SK-N-SH (cell line): Measurements from ENCODE around the gene SLC8A1. TPM values are rescaled to one million over a fixed set of nuclear protein-coding genes. Genes with fewer than 3 reads are reported as not detected.

ENCODE experiments used
- CTCF ChIA-PET: fragments of 300-600, 350-600 bp; formaldehyde crosslinking; extraction: SDS; loops from one replicate; lab custom pipeline; 2021; lab: Yijun Ruan, JAX
- POLR2A ChIA-PET: fragments of 350-600 bp; sonication (Branson Sonifier 250); formaldehyde crosslinking; extraction: SDS; loops from one replicate; lab custom pipeline; 2020; ENCODE audit warnings: antibody characterized with exemption, inconsistent platforms; lab: Yijun Ruan, JAX
- DNase-seq: peaks from one replicate; pipeline ENCODE4 v3.0.0; 2012
- H2AFZ ChIP-seq: fragments of 200-600 bp; sonication (generic); 2 replicates; pipeline ENCODE4 v1.8.1; 2016; ENCODE audit warnings: antibody characterized with exemption, mild to moderate bottlenecking, low read depth
- H3F3A ChIP-seq: fragments of 200-600 bp; sonication (generic); replicated peaks from 2 replicates; pipeline ENCODE3; 2016; ENCODE audit warnings: antibody characterized with exemption, mild to moderate bottlenecking; ENCODE audit not compliant: insufficient read depth
- H3K27ac ChIP-seq, 2 experiments: fragments of 200-500 bp in 1 of 2; fragments of 200-600 bp in 1 of 2; sonication (Bioruptor generic) in 1 of 2; sonication (generic), shearing (Covaris generic) in 1 of 2; 2 replicates each; pipeline versions ENCODE4 v1.5.1 to v1.6.1; 2014 to 2016; ENCODE audit warnings: low read depth in 2 of 2, inconsistent platforms in 1 of 2, low read length in 1 of 2, mild to moderate bottlenecking in 1 of 2, mixed read lengths in 1 of 2
- H3K27me3 ChIP-seq: fragments of 200-600 bp; sonication (generic), shearing (Covaris generic); 2 replicates; pipeline ENCODE4 v1.6.1; 2016; ENCODE audit warnings: mixed run types; ENCODE audit not compliant: insufficient read depth
- H3K36me3 ChIP-seq, 2 experiments: fragments of 200-500 bp in 1 of 2; fragments of 200-600 bp in 1 of 2; sonication (Bioruptor generic) in 1 of 2; sonication (generic) in 1 of 2; replicated peaks in 1 of 2; 2 replicates each; pipeline versions ENCODE3 to v1.5.1; 2014 to 2016; ENCODE audit warnings: low read length in 1 of 2, mild to moderate bottlenecking in 1 of 2; ENCODE audit not compliant: insufficient read depth in 2 of 2, control insufficient read depth in 1 of 2
- H3K4me1 ChIP-seq, 2 experiments: fragments of 200-500 bp in 1 of 2; fragments of 200-600 bp in 1 of 2; sonication (Bioruptor generic) in 1 of 2; sonication (generic), shearing (Covaris generic) in 1 of 2; 2 replicates each; pipeline versions ENCODE4 v1.5.1 to v1.6.1; 2014 to 2016; ENCODE audit warnings: low read depth in 1 of 2, low read length in 1 of 2, mixed run types in 1 of 2; ENCODE audit not compliant: insufficient read depth in 2 of 2, control insufficient read depth in 1 of 2
- H3K4me2 ChIP-seq: fragments of 200-600 bp; sonication (generic), shearing (Covaris generic); 2 replicates; pipeline ENCODE4 v1.6.1; 2017; ENCODE audit warnings: mixed run types
- H3K4me3 ChIP-seq, 2 experiments: fragments of 200-500 bp in 1 of 2; fragments of 200-600 bp in 1 of 2; sonication (Bioruptor generic) in 1 of 2; sonication (generic), shearing (Covaris generic) in 1 of 2; 2 replicates each; pipeline versions ENCODE4 v1.5.1 to v1.8.1; 2014 to 2016; ENCODE audit warnings: low read depth in 2 of 2, inconsistent platforms in 1 of 2, low read length in 1 of 2, mild to moderate bottlenecking in 1 of 2, mixed read lengths in 1 of 2, moderate library complexity in 1 of 2
- H3K79me2 ChIP-seq: fragments of 200-600 bp; sonication (generic); 2 replicates; pipeline ENCODE4 v1.8.1; 2017; ENCODE audit warnings: mild to moderate bottlenecking; ENCODE audit not compliant: insufficient read depth
- H3K9ac ChIP-seq: fragments of 200-600 bp; sonication (generic); 2 replicates; pipeline ENCODE4 v1.6.1; 2017; ENCODE audit warnings: mixed run types
- H3K9me2 ChIP-seq: fragments of 200-600 bp; sonication (generic); 2 replicates; pipeline ENCODE4 v1.6.1; 2017; ENCODE audit warnings: mixed run types
- H3K9me3 ChIP-seq: fragments of 200-600 bp; sonication (generic); 2 replicates; pipeline ENCODE4 v1.6.1; 2017; ENCODE audit warnings: mixed run types, mild to moderate bottlenecking, moderate library complexity
- H4K20me1 ChIP-seq: fragments of 200-600 bp; sonication (generic); 2 replicates; pipeline ENCODE4 v1.6.1; 2017; ENCODE audit warnings: mild to moderate bottlenecking, mixed run types; ENCODE audit not compliant: insufficient read depth
- CHD2 ChIP-seq: fragments of 150-350 bp; IDR thresholded peaks from 2 replicates; pipeline ENCODE4 v1.6.1; 2018; ENCODE audit warnings: low read length; ENCODE audit not compliant: partially characterized antibody
- CTCF ChIP-seq: fragments of 200-600 bp; sonication (generic); IDR thresholded peaks from 2 replicates; pipeline ENCODE4 v1.6.1; 2017; ENCODE audit warnings: antibody characterized with exemption, mild to moderate bottlenecking, moderate library complexity
- EZH2phosphoT487 ChIP-seq: fragments of 200-600 bp; sonication (generic); IDR thresholded peaks from 2 replicates; pipeline ENCODE4 v1.6.1; 2017; ENCODE audit warnings: low read depth, mixed run types, mild to moderate bottlenecking, antibody characterized with exemption, moderate library complexity, borderline replicate concordance
- FOSL2 ChIP-seq: IDR thresholded peaks from 2 replicates; pipeline ENCODE4 v1.4.0; 2012; ENCODE audit warnings: low read depth, mild to moderate bottlenecking, moderate library complexity, borderline replicate concordance
- FOXM1 ChIP-seq: IDR thresholded peaks from 2 replicates; pipeline ENCODE4 v1.4.0; 2012; ENCODE audit warnings: low read depth, mild to moderate bottlenecking
- GATA2 ChIP-seq: sonication (generic); formaldehyde crosslinking; IDR thresholded peaks from 2 replicates; pipeline ENCODE4 v1.5.0; 2020; ENCODE audit warnings: mild to moderate bottlenecking, missing genetic modification reagents
- IRF3 ChIP-seq: fragments of 150-350 bp; IDR thresholded peaks from 2 replicates; pipeline ENCODE4 v1.6.1; 2016; ENCODE audit warnings: mild to moderate bottlenecking, low read depth, low read length
- JUND ChIP-seq: IDR thresholded peaks from 2 replicates; pipeline ENCODE4 v1.4.0; 2012
- MAX ChIP-seq: IDR thresholded peaks from 2 replicates; pipeline ENCODE4 v1.4.0; 2012; ENCODE audit warnings: low read depth
- MEF2A ChIP-seq: IDR thresholded peaks from 2 replicates; pipeline ENCODE4 v1.4.0; 2012; ENCODE audit warnings: low read depth, borderline replicate concordance
- MXI1 ChIP-seq: IDR thresholded peaks from 2 replicates; pipeline ENCODE4 v1.6.1; 2012; ENCODE audit warnings: mild to moderate bottlenecking, low read depth, low read length, improper control_type of control experiment
- NFIC ChIP-seq: IDR thresholded peaks from 2 replicates; pipeline ENCODE4 v1.4.0; 2012; ENCODE audit warnings: borderline replicate concordance
- NRF1 ChIP-seq: IDR thresholded peaks from 2 replicates; pipeline ENCODE4 v1.6.1; 2012; ENCODE audit warnings: low read depth, mild to moderate bottlenecking, low read length
- PBX3 ChIP-seq: IDR thresholded peaks from 2 replicates; pipeline ENCODE4; 2012
- POLR2AphosphoS5 ChIP-seq: IDR thresholded peaks from 2 replicates; pipeline ENCODE4 v1.6.1; 2012; ENCODE audit warnings: low read depth, low read length
- RAD21 ChIP-seq: IDR thresholded peaks from 2 replicates; pipeline ENCODE4 v1.6.1; 2012; ENCODE audit warnings: mild to moderate bottlenecking, low read length
- RCOR1 ChIP-seq: fragments of 150-350 bp; IDR thresholded peaks from 2 replicates; pipeline ENCODE4 v1.6.1; 2017; ENCODE audit warnings: antibody characterized with exemption, low read length
- RXRA ChIP-seq: IDR thresholded peaks from 2 replicates; pipeline ENCODE4 v1.4.0; 2012; ENCODE audit warnings: low read depth, mild to moderate bottlenecking, borderline replicate concordance
- SIN3A ChIP-seq: IDR thresholded peaks from 2 replicates; pipeline ENCODE4 v1.6.1; 2012; ENCODE audit warnings: low read depth, mild to moderate bottlenecking, low read length, moderate library complexity, borderline replicate concordance
- SMC3 ChIP-seq: IDR thresholded peaks from 2 replicates; pipeline ENCODE4 v1.6.1; 2012; ENCODE audit warnings: low read depth, low read length, improper control_type of control experiment
- TAF1 ChIP-seq: IDR thresholded peaks from 2 replicates; pipeline ENCODE4 v1.6.1; 2012; ENCODE audit warnings: low read depth, mild to moderate bottlenecking, low read length, moderate library complexity, borderline replicate concordance
- TCF12 ChIP-seq: IDR thresholded peaks from 2 replicates; pipeline ENCODE4 v1.4.0; 2012
- USF2 ChIP-seq: fragments of 150-350 bp; IDR thresholded peaks from 2 replicates; pipeline ENCODE4 v1.6.1; 2017; ENCODE audit warnings: antibody characterized with exemption, low read length, low read depth, borderline replicate concordance
- WGBS: methylation state at CpG from one replicate; pipeline ENCODE4 v1.1.6; 2017; ENCODE audit warnings: low lambda C conversion rate; 5-methylcytosine and 5-hydroxymethylcytosine counted together
- polyA plus RNA-seq, 3 experiments: library from polyadenylated mRNA; depleted of rRNA; stranded (reverse); fragments of >200 nt; gene quantifications; 2 replicates each; pipeline ENCODE4 v1.2.3, GENCODE V29; 2012

The SLC8A1 gene
- polyA plus RNA-seq, 1 of the 3 experiments (the other 2 are of a cell fraction) = 3.2 TPM

- Histone ChIP-seq H3K36me3 (no peaks in the 10 kb centered on the region), H3K27me3 (no peaks in the 10 kb centered on the region), H2AFZ (no peak overlapping the region), H3K4me1 (peaks cover 0 to 4% of the 10 kb centered on the region in 2 experiments; a peak in 1 of 4 replicates), H3K4me3 (no peak overlapping the region), H3F3A (no peaks in the 10 kb centered on the region), H3K9me2 (no peaks in the 10 kb centered on the region), H3K9me3 (no peaks in the 10 kb centered on the region), H4K20me1 (no peaks in the 10 kb centered on the region), H3K79me2 (no peaks in the 10 kb centered on the region), H3K4me2 (no peak overlapping the region), H3K9ac (no peak overlapping the region), H3K27ac (no peak overlapping the region; a peak in 1 of 4 replicates)
- POLR2A ChIA-PET = no interaction called here
- 67% methylated on average over 4 of the region's 4 CpGs for WGBS
- no peak for DNase-seq
- CTCF ChIA-PET = interaction anchor here (1.4 to 3.8 kb wide), 3 partner anchors 10 to 1495 kb away, joined by 3 to 23 read pairs (median 4); no protein-coding TSS in a partner anchor
- TF ChIP-seq TCF12 (peak; percentile 28; the same call in 1 of the 2 replicates), FOXM1 (no peak), NFIC (no peak)
Measured at GRCh38 chr2:40204268-40204667, 247.6 kb downstream of the SLC8A1 start.

- H3K4me2 ChIP-seq = no peak overlapping the region
- peak overlapping the region in 1 of 2 experiments; percentile 55; a peak in 3 of 4 replicates for H3K27ac ChIP-seq
- H3K4me3 ChIP-seq = no peak overlapping the region
- 56% methylated on average over 1 of the region's 1 CpG for WGBS
- no peaks in the 10 kb centered on the region for H3K27me3 ChIP-seq
- H3K9me2 ChIP-seq = no peaks in the 10 kb centered on the region
- no peak for DNase-seq
- ChIA-PET POLR2A (interaction anchor here (0.7 to 0.8 kb wide), 2 partner anchors 36 to 531 kb away, joined by 3 to 4 read pairs; no protein-coding TSS in a partner anchor), CTCF (interaction anchor here (0.9 to 3.8 kb wide), 6 partner anchors 9 to 1496 kb away, joined by 3 to 23 read pairs (median 3); no protein-coding TSS in a partner anchor)
- H4K20me1 ChIP-seq = no peaks in the 10 kb centered on the region
- H3K4me1 ChIP-seq = peaks cover 0 to 4% of the 10 kb centered on the region in 2 experiments; a peak in 1 of 4 replicates
- no peaks in the 10 kb centered on the region for H3K79me2 ChIP-seq
- H3K9me3 ChIP-seq = no peaks in the 10 kb centered on the region
- H2AFZ ChIP-seq = no peak overlapping the region
- no peaks in the 10 kb centered on the region for H3K36me3 ChIP-seq
- no peak overlapping the region for H3K9ac ChIP-seq
- H3F3A ChIP-seq = no peaks in the 10 kb centered on the region
- TF ChIP-seq GATA2 (no peak), USF2 (no peak), SIN3A (no peak), RXRA (no peak), NRF1 (no peak), RCOR1 (no peak), TAF1 (no peak), MXI1 (no peak), PBX3 (peak; percentile 73), MAX (no peak), CHD2 (no peak), RAD21 (no peak), FOXM1 (0 out of 2 replicates have a peak, but pooled peaks have one; percentile 22), POLR2AphosphoS5 (peak; percentile 31; the same call in 1 of the 2 replicates), SMC3 (no peak), TCF12 (peak; percentile 76), MEF2A (peak; percentile 16; the same call in 1 of the 2 replicates), EZH2phosphoT487 (no peak), CTCF (no peak), JUND (peak; percentile 45; the same call in 1 of the 2 replicates), FOSL2 (peak; percentile 28; the same call in 1 of the 2 replicates), IRF3 (no peak)
Measured at GRCh38 chr2:40202798-40203400, 249.0 kb downstream of the SLC8A1 start.
